ENCODE measurements around the gene MYO15B.

GRCh38 chr17:75632863-75633485 lies 45.4 kb downstream of the MYO15B start, which contains the start of gene SMIM5:
- TF ChIP-seq POLR2A (IDR thresholded peaks at IDR 0.05; ENCODE audit: low read depth, low read length): no peak
- no peak for TF ChIP-seq TAF1 (IDR thresholded peaks at IDR 0.05; ENCODE audit: borderline replicate concordance, low read depth, low read length)
